ENCODE results near the gene CHCHD6.

CHCHD6 gene

GRCh38 chr3:126972866-126973265, 268.8 kb downstream of the CHCHD6 start:
- ChIA-PET POLR2A (no interaction called here), CTCF (no interaction called here)
- DNase-seq (ENCODE audit: extremely low spot score), result no peak
- TF ChIP-seq ELF4 (IDR thresholded peaks at IDR 0.05) (no peak), CTBP1 (IDR thresholded peaks at IDR 0.05; ENCODE audit: borderline replicate concordance) (no peak), NFRKB (IDR thresholded peaks at IDR 0.05) (no peak), FOXA1 (IDR thresholded peaks at IDR 0.05) (no peak), FOXK2 (IDR thresholded peaks at IDR 0.05) (no peak), PKNOX1 (IDR thresholded peaks at IDR 0.05) (no peak), SUZ12 (IDR thresholded peaks at IDR 0.05) (no peak), LEF1 (IDR thresholded peaks at IDR 0.05; ENCODE audit: borderline replicate concordance) (no peak), L3MBTL2 (conservative IDR thresholded peaks at IDR 0.05) (no peak), TARDBP (IDR thresholded peaks at IDR 0.05) (no peak), FOXM1 (IDR thresholded peaks at IDR 0.05; ENCODE audit: borderline replicate concordance) (no peak), ZNF384 (IDR thresholded peaks at IDR 0.05) (no peak)

GRCh38 chr3:126973814-126974213, 269.8 kb downstream of the CHCHD6 start:
- CTCF ChIA-PET, result no interaction called here
- TF ChIP-seq FOXM1 (IDR thresholded peaks at IDR 0.05; ENCODE audit: borderline replicate concordance) (no peak), BHLHE40 (IDR thresholded peaks at IDR 0.05; ENCODE audit: borderline replicate concordance) (no peak), L3MBTL2 (conservative IDR thresholded peaks at IDR 0.05) (no peak), ELF4 (IDR thresholded peaks at IDR 0.05) (no peak), ZNF384 (IDR thresholded peaks at IDR 0.05) (no peak), CTBP1 (IDR thresholded peaks at IDR 0.05; ENCODE audit: borderline replicate concordance) (no peak), HDGF (IDR thresholded peaks at IDR 0.05; ENCODE audit: borderline replicate concordance) (no peak), FOXK2 (IDR thresholded peaks at IDR 0.05) (no peak), ARNT (IDR thresholded peaks at IDR 0.05) (no peak), SP1 (IDR thresholded peaks at IDR 0.05) (no peak), LEF1 (IDR thresholded peaks at IDR 0.05; ENCODE audit: borderline replicate concordance) (no peak), FOXA1 (IDR thresholded peaks at IDR 0.05) (no peak), TARDBP (IDR thresholded peaks at IDR 0.05) (no peak), PKNOX1 (IDR thresholded peaks at IDR 0.05) (no peak), SUZ12 (IDR thresholded peaks at IDR 0.05) (no peak), NFRKB (IDR thresholded peaks at IDR 0.05) (no peak)
- POLR2A ChIA-PET, result no interaction called here
- DNase-seq (ENCODE audit: extremely low spot score), result no peak

- CTCF ChIA-PET, result no interaction called here
Measured at GRCh38 chr3:126974756-126975155, 270.7 kb downstream of the CHCHD6 start.

GRCh38 chr3:126976906-126977305, 272.9 kb downstream of the CHCHD6 start:
- DNase-seq (ENCODE audit: extremely low spot score), result no peak
- ChIA-PET CTCF (no interaction called here), POLR2A (no interaction called here)
- no peak for TF ChIP-seq TARDBP (IDR thresholded peaks at IDR 0.05)
- no peak for TF ChIP-seq ZNF384 (IDR thresholded peaks at IDR 0.05)
- no peak for TF ChIP-seq LEF1 (IDR thresholded peaks at IDR 0.05; ENCODE audit: borderline replicate concordance)
- no peak for TF ChIP-seq NFRKB (IDR thresholded peaks at IDR 0.05)
- no peak for TF ChIP-seq FOXA1 (IDR thresholded peaks at IDR 0.05)
- TF ChIP-seq ARNT (IDR thresholded peaks at IDR 0.05), result no peak
- no peak for TF ChIP-seq FOXK2 (IDR thresholded peaks at IDR 0.05)
- no peak for TF ChIP-seq ELF4 (IDR thresholded peaks at IDR 0.05)
- no peak for TF ChIP-seq SP1 (IDR thresholded peaks at IDR 0.05)
- TF ChIP-seq CTBP1 (IDR thresholded peaks at IDR 0.05; ENCODE audit: borderline replicate concordance), result no peak
- TF ChIP-seq PKNOX1 (IDR thresholded peaks at IDR 0.05), result no peak
- no peak for TF ChIP-seq BHLHE40 (IDR thresholded peaks at IDR 0.05; ENCODE audit: borderline replicate concordance)
- TF ChIP-seq FOXM1 (IDR thresholded peaks at IDR 0.05; ENCODE audit: borderline replicate concordance), result no peak
- TF ChIP-seq SUZ12 (IDR thresholded peaks at IDR 0.05), result no peak
- no peak for TF ChIP-seq L3MBTL2 (conservative IDR thresholded peaks at IDR 0.05)

More at GRCh38 chr3:126974756-126975155, 270.7 kb downstream of the CHCHD6 start:
- POLR2A ChIA-PET, result no interaction called here
- TF ChIP-seq ARNT (IDR thresholded peaks at IDR 0.05), result no peak
- no peak for TF ChIP-seq HDGF (IDR thresholded peaks at IDR 0.05; ENCODE audit: borderline replicate concordance)
- TF ChIP-seq TARDBP (IDR thresholded peaks at IDR 0.05), result no peak
- no peak for TF ChIP-seq BHLHE40 (IDR thresholded peaks at IDR 0.05; ENCODE audit: borderline replicate concordance)
- TF ChIP-seq SUZ12 (IDR thresholded peaks at IDR 0.05), result no peak
- TF ChIP-seq FOXK2 (IDR thresholded peaks at IDR 0.05), result no peak
- TF ChIP-seq LEF1 (IDR thresholded peaks at IDR 0.05; ENCODE audit: borderline replicate concordance), result no peak
- no peak for TF ChIP-seq ELF4 (IDR thresholded peaks at IDR 0.05)
- TF ChIP-seq PKNOX1 (IDR thresholded peaks at IDR 0.05), result no peak
- no peak for TF ChIP-seq CTBP1 (IDR thresholded peaks at IDR 0.05; ENCODE audit: borderline replicate concordance)
- no peak for TF ChIP-seq FOXM1 (IDR thresholded peaks at IDR 0.05; ENCODE audit: borderline replicate concordance)
- no peak for TF ChIP-seq SP1 (IDR thresholded peaks at IDR 0.05)
- TF ChIP-seq ZNF384 (IDR thresholded peaks at IDR 0.05), result no peak
- TF ChIP-seq L3MBTL2 (conservative IDR thresholded peaks at IDR 0.05), result no peak
- no peak for DNase-seq (ENCODE audit: extremely low spot score)

- CTCF ChIA-PET, result no interaction called here
- POLR2A ChIA-PET, result no interaction called here
- DNase-seq (ENCODE audit: extremely low spot score), result no peak
- TF ChIP-seq FOXM1 (IDR thresholded peaks at IDR 0.05; ENCODE audit: borderline replicate concordance) (no peak), PKNOX1 (IDR thresholded peaks at IDR 0.05) (no peak), LEF1 (IDR thresholded peaks at IDR 0.05; ENCODE audit: borderline replicate concordance) (no peak), SUZ12 (IDR thresholded peaks at IDR 0.05) (no peak), BHLHE40 (IDR thresholded peaks at IDR 0.05; ENCODE audit: borderline replicate concordance) (no peak), FOXK2 (IDR thresholded peaks at IDR 0.05) (no peak), ARNT (IDR thresholded peaks at IDR 0.05) (no peak), FOXA1 (IDR thresholded peaks at IDR 0.05) (no peak), CTBP1 (IDR thresholded peaks at IDR 0.05; ENCODE audit: borderline replicate concordance) (no peak), L3MBTL2 (conservative IDR thresholded peaks at IDR 0.05) (no peak), ZNF384 (IDR thresholded peaks at IDR 0.05) (no peak), HDGF (IDR thresholded peaks at IDR 0.05; ENCODE audit: borderline replicate concordance) (no peak)
Measured at GRCh38 chr3:126977821-126978220, 273.8 kb downstream of the CHCHD6 start.

Measured in HEK293T (cell line).